Activated CD8-positive, alpha-beta memory T cell treated with anti-CD3 and anti-CD28 coated beads, Interleukin-2, amount 10 ng/mL, durations not matched to agents 7 days and 5 days (primary cell): ENCODE measurements around the gene LRRTM3. TPM values are rescaled to one million over a fixed set of nuclear protein-coding genes. Genes with fewer than 3 reads are reported as not detected.

Experiments
- ATAC-seq: fragments of 150-1000 bp; cut with Tn5 transposase; one replicate; pipeline ENCODE4 v1.10.0; 2021; ENCODE audit warnings: moderate library complexity
- CTCF ChIA-PET: fragments of 350-600 bp; sonication (Branson Sonifier 250); formaldehyde crosslinking; loops from one replicate; lab custom pipeline; 2021; ENCODE audit warnings: antibody characterized with exemption; lab: Charles Lee
- DNase-seq: peaks from one replicate; pipeline ENCODE4 v3.0.0-alpha.2; 2020
- H3K27ac Mint-ChIP-seq: one replicate; pipeline ENCODE4 v1.8.0; 2021; ENCODE audit warnings: mild to moderate bottlenecking, mixed read lengths
- H3K27me3 Mint-ChIP-seq: one replicate; pipeline ENCODE4 v1.8.0; 2021; ENCODE audit warnings: mixed read lengths
- H3K36me3 Mint-ChIP-seq: one replicate; pipeline ENCODE4 v1.8.0; 2021; ENCODE audit warnings: mild to moderate bottlenecking, mixed read lengths
- H3K4me1 Mint-ChIP-seq: one replicate; pipeline ENCODE4 v1.8.0; 2021; ENCODE audit warnings: mixed read lengths
- H3K4me3 Mint-ChIP-seq: one replicate; pipeline ENCODE4 v1.8.0; 2021; ENCODE audit warnings: mild to moderate bottlenecking, moderate library complexity, mixed read lengths
- H3K9me3 Mint-ChIP-seq: one replicate; pipeline ENCODE4 v1.8.0; 2022; ENCODE audit warnings: low read depth, mixed read lengths
- total RNA-seq, 2 experiments: library from RNA; stranded (reverse); gene quantifications; one replicate each; pipeline ENCODE4 v1.2.3, GENCODE V29; 2021

The LRRTM3 gene
- total RNA-seq, 2 experiments from 2014 or later: not detected

DNA sequence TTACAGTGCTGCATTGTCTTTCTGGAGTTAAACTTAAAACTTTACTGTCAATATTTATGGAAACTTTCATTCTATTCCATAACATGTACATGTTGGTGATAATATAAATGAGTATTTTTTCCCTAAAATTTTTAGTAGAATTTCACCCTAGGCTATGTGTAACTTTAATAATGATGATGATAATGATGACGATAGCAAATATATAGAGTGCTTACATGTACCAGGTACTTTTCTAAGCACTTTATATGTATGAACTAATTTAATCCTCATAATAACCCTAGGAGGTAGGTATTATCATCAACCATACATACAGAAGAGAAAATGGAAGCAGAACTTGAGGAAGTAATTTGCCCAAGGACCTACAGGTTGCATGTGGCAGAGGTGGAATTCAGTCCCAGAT, 85.6 kb downstream of the LRRTM3 start:
- DNase-seq (no peak), ATAC-seq (no peak)
- no peaks in the 10 kb centered on the region for H3K27me3 Mint-ChIP-seq
- no peak overlapping the region for H3K27ac Mint-ChIP-seq
- no peak overlapping the region for H3K4me3 Mint-ChIP-seq
- no peaks in the 10 kb centered on the region for H3K4me1 Mint-ChIP-seq
- no peaks in the 10 kb centered on the region for H3K9me3 Mint-ChIP-seq
- CTCF ChIA-PET: no interaction called here
- H3K36me3 Mint-ChIP-seq: no peaks in the 10 kb centered on the region

- H3K9me3 Mint-ChIP-seq: no peaks in the 10 kb centered on the region
- CTCF ChIA-PET: no interaction called here
These were observed 86.1 kb downstream of the LRRTM3 start for GRCh38 chr10:67011981-67012380.

DNA sequence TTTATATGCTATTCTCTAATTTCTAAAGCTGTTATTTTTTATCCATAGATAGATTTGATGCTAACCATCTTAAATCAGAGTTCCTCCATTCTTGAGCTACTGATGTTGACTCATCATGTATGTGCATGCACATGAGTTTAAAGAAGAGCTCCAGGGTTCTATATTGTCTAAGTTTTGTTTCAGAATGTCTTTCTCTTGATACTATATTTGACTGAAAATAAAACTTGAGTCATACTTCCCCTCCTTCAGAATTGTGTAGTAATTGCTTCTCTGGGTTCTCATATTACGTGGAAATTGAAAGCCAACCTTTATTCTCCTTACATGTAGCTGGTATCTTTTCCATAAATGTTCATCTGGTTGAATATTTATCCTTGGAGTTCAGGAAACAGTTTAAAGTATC, 89.4 kb downstream of the LRRTM3 start:
- Mint-ChIP-seq H3K27ac (no peak overlapping the region), H3K27me3 (no peaks in the 10 kb centered on the region), H3K9me3 (peaks cover 3% of the 10 kb centered on the region), H3K36me3 (no peaks in the 10 kb centered on the region), H3K4me3 (no peak overlapping the region), H3K4me1 (no peaks in the 10 kb centered on the region)
- DNase-seq (no peak), ATAC-seq (no peak)
- CTCF ChIA-PET: no interaction called here

More at GRCh38 chr10:67011981-67012380, 86.1 kb downstream of the LRRTM3 start:
- no peak for ATAC-seq
- H3K27me3 Mint-ChIP-seq: no peaks in the 10 kb centered on the region
- H3K36me3 Mint-ChIP-seq: no peaks in the 10 kb centered on the region
- no peak for DNase-seq
- H3K27ac Mint-ChIP-seq: no peak overlapping the region
- H3K4me1 Mint-ChIP-seq: no peaks in the 10 kb centered on the region
- no peak overlapping the region for H3K4me3 Mint-ChIP-seq

GRCh38 chr10:67017218-67017617, 91.4 kb downstream of the LRRTM3 start:
- no peaks in the 10 kb centered on the region for H3K4me1 Mint-ChIP-seq
- no peak for DNase-seq
- H3K4me3 Mint-ChIP-seq: no peak overlapping the region
- H3K27ac Mint-ChIP-seq: no peak overlapping the region
- H3K27me3 Mint-ChIP-seq: no peaks in the 10 kb centered on the region
- CTCF ChIA-PET: no interaction called here
- H3K9me3 Mint-ChIP-seq: peaks cover 3% of the 10 kb centered on the region
- ATAC-seq: no peak
- no peaks in the 10 kb centered on the region for H3K36me3 Mint-ChIP-seq

DNA sequence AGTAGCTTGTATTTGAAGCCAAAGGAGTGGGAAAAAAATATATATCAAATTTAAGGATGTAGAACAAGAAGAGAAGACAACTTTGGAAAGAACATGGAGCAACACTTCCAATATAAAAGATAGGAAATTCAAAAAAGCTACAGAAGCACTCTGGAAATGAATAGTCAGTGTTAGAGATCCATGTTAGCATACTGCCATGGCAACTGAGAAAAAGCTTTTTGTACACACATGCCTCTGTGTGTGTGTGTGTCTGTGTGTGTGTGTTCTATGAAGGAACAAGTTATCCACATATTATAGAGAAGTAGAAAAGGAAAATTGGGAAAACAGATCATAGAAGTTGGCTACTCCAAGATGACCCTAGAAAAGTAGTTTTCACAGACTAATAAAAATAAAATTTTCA, 96.3 kb downstream of the LRRTM3 start:
- Mint-ChIP-seq H3K27me3 (no peaks in the 10 kb centered on the region), H3K4me3 (no peak overlapping the region), H3K27ac (no peak overlapping the region), H3K9me3 (peaks cover 3% of the 10 kb centered on the region), H3K36me3 (no peaks in the 10 kb centered on the region), H3K4me1 (no peaks in the 10 kb centered on the region)
- no peak for ATAC-seq
- CTCF ChIA-PET: no interaction called here
- DNase-seq: no peak

- Mint-ChIP-seq H3K36me3 (no peaks in the 10 kb centered on the region), H3K4me3 (no peak overlapping the region), H3K27ac (no peak overlapping the region), H3K9me3 (peaks cover 2% of the 10 kb centered on the region), H3K4me1 (no peaks in the 10 kb centered on the region), H3K27me3 (no peaks in the 10 kb centered on the region)
- no peak for ATAC-seq
- no peak for DNase-seq
- CTCF ChIA-PET: no interaction called here
These were observed 108.0 kb downstream of the LRRTM3 start for GRCh38 chr10:67033878-67034277.

DNA sequence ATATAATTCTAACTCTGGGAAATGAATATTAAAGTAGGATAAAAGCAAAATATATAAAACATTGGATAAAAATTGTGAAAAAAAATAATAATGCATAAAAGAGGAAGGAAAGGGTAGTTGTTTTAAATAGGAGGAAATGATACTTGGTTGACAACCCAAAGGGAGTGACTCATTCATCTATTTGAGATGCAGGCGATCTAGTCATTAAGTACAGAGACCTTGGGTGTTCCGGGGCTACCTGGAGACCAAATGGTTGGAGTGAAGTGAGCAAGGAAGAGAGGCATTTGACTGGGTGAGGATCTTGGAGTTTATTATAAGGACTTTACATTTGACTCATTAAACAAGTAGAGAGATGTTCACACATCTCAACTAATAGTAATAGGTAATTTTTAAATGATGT, 111.0 kb downstream of the LRRTM3 start:
- no peaks in the 10 kb centered on the region for H3K27me3 Mint-ChIP-seq
- CTCF ChIA-PET: no interaction called here
- ATAC-seq (no peak), DNase-seq (no peak)
- H3K4me3 Mint-ChIP-seq: no peak overlapping the region
- no peak overlapping the region for H3K27ac Mint-ChIP-seq
- peaks cover 2% of the 10 kb centered on the region for H3K9me3 Mint-ChIP-seq
- H3K4me1 Mint-ChIP-seq: no peaks in the 10 kb centered on the region
- no peaks in the 10 kb centered on the region for H3K36me3 Mint-ChIP-seq

DNA sequence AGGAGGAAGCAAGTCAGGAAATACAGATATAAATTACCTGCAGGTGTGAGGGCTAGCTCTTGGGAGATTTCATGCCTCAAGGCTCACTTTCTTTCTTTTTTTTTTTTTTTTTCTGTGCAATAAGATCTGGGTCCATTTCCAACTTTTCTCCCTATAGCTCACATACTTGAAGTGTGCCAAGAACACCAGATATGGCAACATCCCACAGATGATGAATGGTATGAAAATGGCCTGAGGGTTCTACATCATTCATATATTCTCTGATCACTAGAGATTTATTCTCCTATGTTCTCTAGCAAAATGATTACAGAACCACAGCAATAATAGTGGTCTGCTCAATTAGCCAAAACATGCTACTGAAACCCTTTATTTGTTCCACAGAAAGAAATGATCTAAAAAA, 117.2 kb downstream of the LRRTM3 start:
- no peak for ATAC-seq
- H3K36me3 Mint-ChIP-seq: no peaks in the 10 kb centered on the region

GRCh38 chr10:67045404-67045803, 119.6 kb downstream of the LRRTM3 start:
- Mint-ChIP-seq H3K4me1 (no peaks in the 10 kb centered on the region), H3K36me3 (no peaks in the 10 kb centered on the region), H3K4me3 (no peak overlapping the region), H3K9me3 (no peaks in the 10 kb centered on the region), H3K27ac (no peak overlapping the region), H3K27me3 (no peaks in the 10 kb centered on the region)
- DNase-seq (no peak), ATAC-seq (no peak)
- CTCF ChIA-PET: no interaction called here

More for the DNA sequence above, 117.2 kb downstream of the LRRTM3 start:
- CTCF ChIA-PET: no interaction called here
- no peak overlapping the region for H3K27ac Mint-ChIP-seq
- H3K4me1 Mint-ChIP-seq: no peaks in the 10 kb centered on the region
- DNase-seq: no peak
- no peaks in the 10 kb centered on the region for H3K27me3 Mint-ChIP-seq
- no peak overlapping the region for H3K4me3 Mint-ChIP-seq
- no peaks in the 10 kb centered on the region for H3K9me3 Mint-ChIP-seq

DNA sequence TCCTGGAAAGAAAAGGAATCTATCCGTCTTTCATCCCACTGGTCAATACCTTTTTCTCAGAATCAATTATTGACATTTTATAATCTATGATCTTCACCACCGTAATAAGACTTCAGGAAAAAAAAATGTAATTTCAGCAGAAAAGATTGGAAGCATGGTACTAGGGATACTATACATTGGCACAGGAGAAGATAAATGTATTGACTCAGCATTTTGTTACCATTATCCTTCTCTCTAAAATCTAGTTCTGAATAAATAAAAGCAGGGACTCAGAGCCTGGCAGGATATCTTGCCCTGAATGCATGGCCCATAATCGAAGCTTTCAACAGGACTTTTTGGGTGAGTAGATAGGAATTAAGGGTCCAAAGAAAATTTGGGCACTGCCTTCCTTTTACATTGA, 120.7 kb downstream of the LRRTM3 start:
- H3K9me3 Mint-ChIP-seq: no peaks in the 10 kb centered on the region
- no peaks in the 10 kb centered on the region for H3K27me3 Mint-ChIP-seq
- H3K4me3 Mint-ChIP-seq: no peak overlapping the region
- no peak for ATAC-seq
- H3K36me3 Mint-ChIP-seq: no peaks in the 10 kb centered on the region
- no peaks in the 10 kb centered on the region for H3K4me1 Mint-ChIP-seq
- no peak overlapping the region for H3K27ac Mint-ChIP-seq
- DNase-seq: no peak
- CTCF ChIA-PET: no interaction called here

DNA sequence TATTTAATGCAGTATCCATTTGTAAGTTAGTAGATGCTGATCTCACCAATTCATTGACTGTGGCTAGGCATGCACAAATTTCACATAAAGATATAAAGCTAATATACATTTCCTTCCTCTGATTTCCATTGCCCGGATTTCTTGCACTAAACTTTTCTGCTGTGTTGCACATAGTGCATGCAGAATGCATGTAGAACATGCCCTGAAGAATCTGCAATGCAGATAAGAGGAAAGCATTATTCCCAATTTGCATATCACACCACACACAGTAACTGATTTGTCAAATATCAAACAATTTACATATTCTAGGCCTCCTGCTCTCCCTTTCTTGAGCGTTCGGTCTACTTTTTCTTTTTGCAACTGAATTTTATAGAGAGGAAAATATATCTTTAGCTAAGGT, 124.2 kb downstream of the LRRTM3 start:
- Mint-ChIP-seq H3K27ac (no peak overlapping the region), H3K4me1 (no peaks in the 10 kb centered on the region), H3K36me3 (no peaks in the 10 kb centered on the region), H3K4me3 (no peak overlapping the region), H3K27me3 (no peaks in the 10 kb centered on the region), H3K9me3 (no peaks in the 10 kb centered on the region)
- ATAC-seq: no peak
- CTCF ChIA-PET: no interaction called here
- no peak for DNase-seq

DNA sequence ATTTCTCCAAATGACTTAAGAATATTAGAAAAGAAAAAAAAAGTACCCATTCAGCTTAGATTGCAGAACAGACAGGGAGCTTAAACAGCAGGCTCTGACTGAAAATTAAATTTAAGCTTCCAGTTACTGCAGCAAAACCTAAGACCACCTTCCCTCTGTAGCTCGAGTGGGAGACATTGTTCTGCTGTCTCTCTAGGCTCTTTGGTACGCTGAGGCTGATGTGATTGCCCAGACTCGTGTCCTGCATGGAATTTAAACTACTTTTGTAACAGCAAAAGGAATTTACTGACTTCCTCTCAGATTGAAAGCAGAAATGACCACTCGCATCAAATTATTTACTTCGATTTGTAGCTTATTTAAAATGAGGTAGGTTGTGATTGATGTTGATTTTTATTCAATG, 124.6 kb downstream of the LRRTM3 start:
- H3K27me3 Mint-ChIP-seq: no peaks in the 10 kb centered on the region
- CTCF ChIA-PET: no interaction called here
- H3K4me1 Mint-ChIP-seq: no peaks in the 10 kb centered on the region
- H3K9me3 Mint-ChIP-seq: no peaks in the 10 kb centered on the region
- DNase-seq (no peak), ATAC-seq (no peak)
- H3K27ac Mint-ChIP-seq: no peak overlapping the region
- no peak overlapping the region for H3K4me3 Mint-ChIP-seq
- no peaks in the 10 kb centered on the region for H3K36me3 Mint-ChIP-seq

DNA sequence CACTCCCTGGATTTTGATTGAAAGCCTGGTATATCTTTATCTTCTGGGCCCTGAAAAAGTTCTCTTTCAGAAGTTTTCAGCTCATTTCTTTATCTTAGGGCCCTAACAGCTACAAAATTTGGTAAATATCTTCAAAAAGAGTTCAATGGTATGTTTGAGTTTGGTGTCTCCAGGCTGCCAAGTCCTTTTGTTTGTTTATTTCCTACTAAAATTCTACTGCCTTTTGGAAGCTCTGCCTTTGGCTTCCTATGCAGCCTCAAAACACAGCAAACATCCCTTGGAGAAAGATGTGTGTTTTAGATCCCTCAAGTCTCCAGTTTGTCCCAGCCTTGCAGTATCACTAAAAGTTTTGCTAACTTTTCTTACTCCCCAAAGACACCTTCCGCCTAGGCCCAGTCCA, 146.8 kb downstream of the LRRTM3 start:
- no peak for ATAC-seq
- Mint-ChIP-seq H3K4me3 (no peak overlapping the region), H3K9me3 (peaks cover 2% of the 10 kb centered on the region), H3K27ac (no peak overlapping the region), H3K36me3 (no peaks in the 10 kb centered on the region), H3K4me1 (no peaks in the 10 kb centered on the region), H3K27me3 (no peaks in the 10 kb centered on the region)
- DNase-seq: no peak
- CTCF ChIA-PET: no interaction called here

DNA sequence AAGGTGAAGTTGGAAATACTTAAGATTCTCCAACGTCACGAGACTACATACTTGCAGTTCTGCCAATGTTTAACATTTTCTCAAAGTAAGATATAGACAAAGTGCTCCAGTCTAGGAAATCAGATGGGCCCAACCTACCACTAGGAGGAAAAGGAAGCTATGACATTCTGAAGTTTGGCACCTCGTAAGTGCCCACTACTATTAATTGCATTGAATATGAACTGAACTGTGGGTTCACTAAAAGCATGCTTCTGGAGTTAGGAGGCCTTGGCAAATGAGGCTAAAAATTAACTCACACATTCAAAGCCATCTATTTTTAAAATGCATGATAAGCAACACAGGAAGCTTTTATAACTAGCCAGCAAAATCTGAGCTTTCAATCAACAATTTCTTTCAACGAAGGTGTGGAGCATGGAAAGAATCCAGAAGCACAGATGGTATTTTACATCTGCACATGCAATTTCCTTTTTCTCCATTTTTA, 149.7 kb downstream of the LRRTM3 start:
- Mint-ChIP-seq H3K27ac (no peak overlapping the region), H3K4me1 (no peaks in the 10 kb centered on the region), H3K4me3 (no peak overlapping the region), H3K27me3 (no peaks in the 10 kb centered on the region), H3K36me3 (no peaks in the 10 kb centered on the region), H3K9me3 (no peaks in the 10 kb centered on the region)
- ATAC-seq (no peak), DNase-seq (no peak)
- CTCF ChIA-PET: no interaction called here

DNA sequence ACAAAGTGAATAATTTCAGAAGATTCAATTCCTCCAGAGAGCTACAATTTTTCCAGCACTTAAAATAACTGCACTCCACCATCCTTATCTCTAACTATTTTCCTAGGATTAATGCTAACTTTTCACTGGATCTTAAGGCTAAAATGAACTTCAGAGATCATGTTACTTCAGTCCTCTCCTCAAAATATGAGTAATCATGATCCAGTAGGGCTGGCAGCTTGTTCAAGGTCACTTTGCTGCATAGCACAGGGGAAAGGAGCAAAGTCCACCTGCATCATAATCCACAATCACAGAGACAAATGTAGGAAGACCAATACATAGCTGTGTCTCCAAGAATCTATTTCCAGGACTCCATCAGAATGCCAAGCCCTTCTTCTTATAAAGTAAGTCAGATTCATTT, 150.3 kb downstream of the LRRTM3 start:
- H3K27ac Mint-ChIP-seq: no peak overlapping the region
- no peak overlapping the region for H3K4me3 Mint-ChIP-seq
- no peak for ATAC-seq
- no peaks in the 10 kb centered on the region for H3K27me3 Mint-ChIP-seq
- no peaks in the 10 kb centered on the region for H3K36me3 Mint-ChIP-seq
- H3K4me1 Mint-ChIP-seq: no peaks in the 10 kb centered on the region
- no peak for DNase-seq
- CTCF ChIA-PET: no interaction called here
- H3K9me3 Mint-ChIP-seq: no peaks in the 10 kb centered on the region
